ENCODE data around the gene CDK5R2.

DNA sequence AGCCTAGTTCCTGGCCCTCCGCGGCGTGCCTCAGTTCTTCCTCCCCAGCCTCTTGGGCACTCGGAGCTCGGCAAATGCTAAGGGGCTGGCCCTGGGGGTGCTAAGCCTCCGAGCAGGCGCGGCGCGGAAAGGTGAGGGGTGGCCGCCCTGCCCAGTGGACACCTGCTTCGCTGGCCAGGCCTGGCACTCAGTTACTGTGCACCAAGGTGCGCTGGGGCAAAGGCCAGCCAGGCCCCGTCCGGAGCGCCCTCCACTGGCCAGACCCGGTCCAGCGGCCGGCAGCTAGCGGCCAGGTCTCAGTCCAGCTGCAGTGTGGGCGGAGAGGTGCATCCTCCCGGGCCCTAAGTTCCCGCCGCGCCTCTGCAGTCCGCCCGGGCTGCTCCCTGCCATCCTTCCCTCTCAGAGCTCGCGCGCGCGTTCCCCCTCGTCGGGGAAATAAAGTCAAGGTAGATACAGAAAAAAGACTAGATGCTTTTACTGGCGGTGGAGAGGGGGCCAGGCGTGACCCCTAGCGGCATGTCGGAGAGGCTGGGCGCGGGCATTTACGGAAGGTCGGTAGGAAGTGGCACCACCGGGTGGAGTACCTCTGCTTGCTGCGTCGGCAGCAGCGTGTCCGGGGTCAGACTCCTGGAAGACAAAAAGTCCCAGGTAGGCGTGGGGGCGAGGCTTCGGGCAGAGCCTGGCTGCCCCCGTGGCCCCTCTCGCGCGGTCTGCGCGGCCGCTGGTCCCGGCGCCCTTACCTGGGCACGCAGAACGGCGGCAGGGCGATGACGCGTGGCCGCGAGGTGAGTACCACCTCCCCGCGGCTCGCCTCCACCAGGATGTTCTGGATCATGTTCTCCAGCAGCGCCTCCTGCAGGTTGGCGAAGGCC is 43.2 kb downstream of the CDK5R2 start:
- TF ChIP-seq, protein P1, sequence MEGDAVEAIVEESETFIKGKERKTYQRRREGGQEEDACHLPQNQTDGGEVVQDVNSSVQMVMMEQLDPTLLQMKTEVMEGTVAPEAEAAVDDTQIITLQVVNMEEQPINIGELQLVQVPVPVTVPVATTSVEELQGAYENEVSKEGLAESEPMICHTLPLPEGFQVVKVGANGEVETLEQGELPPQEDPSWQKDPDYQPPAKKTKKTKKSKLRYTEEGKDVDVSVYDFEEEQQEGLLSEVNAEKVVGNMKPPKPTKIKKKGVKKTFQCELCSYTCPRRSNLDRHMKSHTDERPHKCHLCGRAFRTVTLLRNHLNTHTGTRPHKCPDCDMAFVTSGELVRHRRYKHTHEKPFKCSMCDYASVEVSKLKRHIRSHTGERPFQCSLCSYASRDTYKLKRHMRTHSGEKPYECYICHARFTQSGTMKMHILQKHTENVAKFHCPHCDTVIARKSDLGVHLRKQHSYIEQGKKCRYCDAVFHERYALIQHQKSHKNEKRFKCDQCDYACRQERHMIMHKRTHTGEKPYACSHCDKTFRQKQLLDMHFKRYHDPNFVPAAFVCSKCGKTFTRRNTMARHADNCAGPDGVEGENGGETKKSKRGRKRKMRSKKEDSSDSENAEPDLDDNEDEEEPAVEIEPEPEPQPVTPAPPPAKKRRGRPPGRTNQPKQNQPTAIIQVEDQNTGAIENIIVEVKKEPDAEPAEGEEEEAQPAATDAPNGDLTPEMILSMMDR (IDR thresholded peaks at IDR 0.05), result peak in 1 of 4 experiments; percentile 40
- TF ChIP-seq POLR2AphosphoS5 (IDR thresholded peaks at IDR 0.05) (no peak), POLR2A (IDR thresholded peaks at IDR 0.05) (no peak), EP300 (IDR thresholded peaks at IDR 0.05) (no peak)
